ENCODE data around the gene SNTA1.
"Not testable (repeated sequence)": the region's sequence is repeated elsewhere in the genome, so short reads cannot be mapped to it uniquely, and the experiment has no call there.

Gene SNTA1

GRCh38 chr20:33393609-33394008, 50.0 kb downstream of the SNTA1 start:
- no peaks in the 10 kb centered on the region for H3K4me1 ChIP-seq (ENCODE audit: control insufficient read depth, insufficient read depth, low read length)
- peaks cover 11% of the 10 kb centered on the region for H3K36me3 ChIP-seq (ENCODE audit: control insufficient read depth, insufficient read depth, low read length)
- no peak overlapping the region for H3K4me3 ChIP-seq (ENCODE audit: low read length)
- H3K9ac ChIP-seq (ENCODE audit: low read length), result no peak overlapping the region
- no peak overlapping the region for H3K27ac ChIP-seq (ENCODE audit: low read depth, low read length)
- H3K27me3 ChIP-seq (ENCODE audit: control insufficient read depth, insufficient read depth, low read length), result no peaks in the 10 kb centered on the region

- peaks cover 11% of the 10 kb centered on the region for H3K36me3 ChIP-seq (ENCODE audit: control insufficient read depth, insufficient read depth, low read length)
These were observed 51.7 kb downstream of the SNTA1 start for GRCh38 chr20:33391722-33392415.

GRCh38 chr20:33389326-33389725, 54.2 kb downstream of the SNTA1 start:
- H3K27me3 ChIP-seq (ENCODE audit: control insufficient read depth, insufficient read depth, low read length); H3K9ac ChIP-seq (ENCODE audit: low read length); H3K4me1 ChIP-seq (ENCODE audit: control insufficient read depth, insufficient read depth, low read length); H3K27ac ChIP-seq (ENCODE audit: low read depth, low read length); H3K4me3 ChIP-seq (ENCODE audit: low read length): not testable (repeated sequence)
- H3K36me3 ChIP-seq (ENCODE audit: control insufficient read depth, insufficient read depth, low read length), result peaks cover 12% of the 10 kb centered on the region

More at GRCh38 chr20:33391722-33392415, 51.7 kb downstream of the SNTA1 start:
- Histone ChIP-seq H3K9ac (ENCODE audit: low read length) (no peak overlapping the region), H3K27me3 (ENCODE audit: control insufficient read depth, insufficient read depth, low read length) (no peaks in the 10 kb centered on the region), H3K4me1 (ENCODE audit: control insufficient read depth, insufficient read depth, low read length) (no peaks in the 10 kb centered on the region), H3K4me3 (ENCODE audit: low read length) (no peak overlapping the region), H3K27ac (ENCODE audit: low read depth, low read length) (no peak overlapping the region)

- Histone ChIP-seq H3K9ac (ENCODE audit: low read length) (no peak overlapping the region), H3K36me3 (ENCODE audit: control insufficient read depth, insufficient read depth, low read length) (peaks cover 11% of the 10 kb centered on the region), H3K27me3 (ENCODE audit: control insufficient read depth, insufficient read depth, low read length) (no peaks in the 10 kb centered on the region), H3K27ac (ENCODE audit: low read depth, low read length) (no peak overlapping the region), H3K4me1 (ENCODE audit: control insufficient read depth, insufficient read depth, low read length) (no peaks in the 10 kb centered on the region), H3K4me3 (ENCODE audit: low read length) (no peak overlapping the region)
These were observed 55.3 kb downstream of the SNTA1 start for GRCh38 chr20:33388268-33388667.

- H3K27me3 ChIP-seq (ENCODE audit: control insufficient read depth, insufficient read depth, low read length), result no peaks in the 10 kb centered on the region
- H3K36me3 ChIP-seq (ENCODE audit: control insufficient read depth, insufficient read depth, low read length), result peaks cover 9% of the 10 kb centered on the region
- no peak overlapping the region for H3K9ac ChIP-seq (ENCODE audit: low read length)
- no peak overlapping the region for H3K27ac ChIP-seq (ENCODE audit: low read depth, low read length)
- H3K4me1 ChIP-seq (ENCODE audit: control insufficient read depth, insufficient read depth, low read length), result no peaks in the 10 kb centered on the region
- H3K4me3 ChIP-seq (ENCODE audit: low read length), result no peak overlapping the region
These were observed 56.4 kb downstream of the SNTA1 start for GRCh38 chr20:33387177-33387576.

- Histone ChIP-seq H3K27ac (ENCODE audit: low read depth, low read length) (no peak overlapping the region), H3K9ac (ENCODE audit: low read length) (no peak overlapping the region), H3K36me3 (ENCODE audit: control insufficient read depth, insufficient read depth, low read length) (peaks cover 9% of the 10 kb centered on the region), H3K4me1 (ENCODE audit: control insufficient read depth, insufficient read depth, low read length) (no peaks in the 10 kb centered on the region), H3K27me3 (ENCODE audit: control insufficient read depth, insufficient read depth, low read length) (no peaks in the 10 kb centered on the region), H3K4me3 (ENCODE audit: low read length) (no peak overlapping the region)
These were observed 56.9 kb downstream of the SNTA1 start for GRCh38 chr20:33386673-33387072.

GRCh38 chr20:33377366-33377765, 66.2 kb downstream of the SNTA1 start:
- Histone ChIP-seq H3K4me1 (ENCODE audit: control insufficient read depth, insufficient read depth, low read length) (no peaks in the 10 kb centered on the region), H3K9ac (ENCODE audit: low read length) (no peak overlapping the region), H3K27ac (ENCODE audit: low read depth, low read length) (no peak overlapping the region), H3K27me3 (ENCODE audit: control insufficient read depth, insufficient read depth, low read length) (no peaks in the 10 kb centered on the region), H3K36me3 (ENCODE audit: control insufficient read depth, insufficient read depth, low read length) (peaks cover 22% of the 10 kb centered on the region), H3K4me3 (ENCODE audit: low read length) (no peak overlapping the region)

- no peaks in the 10 kb centered on the region for H3K4me1 ChIP-seq (ENCODE audit: control insufficient read depth, insufficient read depth, low read length)
- H3K9ac ChIP-seq (ENCODE audit: low read length), result no peak overlapping the region
- H3K27ac ChIP-seq (ENCODE audit: low read depth, low read length), result no peak overlapping the region
- no peaks in the 10 kb centered on the region for H3K27me3 ChIP-seq (ENCODE audit: control insufficient read depth, insufficient read depth, low read length)
- H3K4me3 ChIP-seq (ENCODE audit: low read length), result no peak overlapping the region
- H3K36me3 ChIP-seq (ENCODE audit: control insufficient read depth, insufficient read depth, low read length), result peaks cover 26% of the 10 kb centered on the region
These were observed 69.6 kb downstream of the SNTA1 start for GRCh38 chr20:33373735-33374605.

GRCh38 chr20:33372993-33373441, 70.5 kb downstream of the SNTA1 start:
- Histone ChIP-seq H3K4me1 (ENCODE audit: control insufficient read depth, insufficient read depth, low read length) (no peaks in the 10 kb centered on the region), H3K4me3 (ENCODE audit: low read length) (no peak overlapping the region), H3K36me3 (ENCODE audit: control insufficient read depth, insufficient read depth, low read length) (peaks cover 21% of the 10 kb centered on the region), H3K27ac (ENCODE audit: low read depth, low read length) (no peak overlapping the region), H3K9ac (ENCODE audit: low read length) (no peak overlapping the region), H3K27me3 (ENCODE audit: control insufficient read depth, insufficient read depth, low read length) (no peaks in the 10 kb centered on the region)

GRCh38 chr20:33370291-33370690, 73.3 kb downstream of the SNTA1 start:
- Histone ChIP-seq H3K27ac (ENCODE audit: low read depth, low read length) (no peak overlapping the region), H3K36me3 (ENCODE audit: control insufficient read depth, insufficient read depth, low read length) (peaks cover 22% of the 10 kb centered on the region)

GRCh38 chr20:33362898-33363297, 80.7 kb downstream of the SNTA1 start:
- H3K4me3 ChIP-seq (ENCODE audit: low read length), result no peak overlapping the region
- no peak overlapping the region for H3K9ac ChIP-seq (ENCODE audit: low read length)
- no peaks in the 10 kb centered on the region for H3K27me3 ChIP-seq (ENCODE audit: control insufficient read depth, insufficient read depth, low read length)
- peaks cover 21% of the 10 kb centered on the region for H3K36me3 ChIP-seq (ENCODE audit: control insufficient read depth, insufficient read depth, low read length)
- no peaks in the 10 kb centered on the region for H3K4me1 ChIP-seq (ENCODE audit: control insufficient read depth, insufficient read depth, low read length)
- no peak overlapping the region for H3K27ac ChIP-seq (ENCODE audit: low read depth, low read length)

More at GRCh38 chr20:33370291-33370690, 73.3 kb downstream of the SNTA1 start:
- H3K4me1 ChIP-seq (ENCODE audit: control insufficient read depth, insufficient read depth, low read length), result no peaks in the 10 kb centered on the region
- H3K27me3 ChIP-seq (ENCODE audit: control insufficient read depth, insufficient read depth, low read length), result no peaks in the 10 kb centered on the region
- no peak overlapping the region for H3K4me3 ChIP-seq (ENCODE audit: low read length)
- no peak overlapping the region for H3K9ac ChIP-seq (ENCODE audit: low read length)

GRCh38 chr20:33359399-33360261, 83.9 kb downstream of the SNTA1 start:
- no peak overlapping the region for H3K9ac ChIP-seq (ENCODE audit: low read length)
- no peaks in the 10 kb centered on the region for H3K27me3 ChIP-seq (ENCODE audit: control insufficient read depth, insufficient read depth, low read length)
- H3K4me1 ChIP-seq (ENCODE audit: control insufficient read depth, insufficient read depth, low read length), result no peaks in the 10 kb centered on the region
- H3K27ac ChIP-seq (ENCODE audit: low read depth, low read length), result no peak overlapping the region
- H3K36me3 ChIP-seq (ENCODE audit: control insufficient read depth, insufficient read depth, low read length), result peaks cover 16% of the 10 kb centered on the region
- H3K4me3 ChIP-seq (ENCODE audit: low read length), result no peak overlapping the region

Measured in rectal smooth muscle tissue (tissue), 1 donor.